GM12865 (cell line): ENCODE results near the gene ECPAS.

Source experiments
- DNase-seq: peaks from one replicate; pipeline ENCODE4 v3.0.0; 2010; ENCODE audit warnings: low read depth
- H3K4me3 ChIP-seq: 2 replicates; pipeline ENCODE4 v1.5.1; 2011; ENCODE audit warnings: mild to moderate bottlenecking, low read depth, low read length, control low read depth
- CTCF ChIP-seq: IDR thresholded peaks from 2 replicates; pipeline ENCODE4 v1.5.1; 2011; ENCODE audit warnings: low read length, control low read depth, low read depth, inconsistent platforms; ENCODE audit not compliant: insufficient read depth; ENCODE audit errors: missing control alignments

The ECPAS gene

GRCh38 chr9:111474385-111474784, 9.8 kb downstream of the ECPAS start:
- H3K4me3 ChIP-seq: no peak overlapping the region
- no peak for TF ChIP-seq CTCF
- DNase-seq: no peak

- no peak overlapping the region for H3K4me3 ChIP-seq
- no peak for TF ChIP-seq CTCF
- no peak for DNase-seq
Observed at GRCh38 chr9:111467778-111468367, 16.3 kb downstream of the ECPAS start.

- DNase-seq: no peak
- TF ChIP-seq CTCF: no peak
- no peak overlapping the region for H3K4me3 ChIP-seq
Observed at GRCh38 chr9:111463048-111463447, 21.1 kb downstream of the ECPAS start.

- no peak for TF ChIP-seq CTCF
- H3K4me3 ChIP-seq: no peak overlapping the region
- no peak for DNase-seq
Observed at GRCh38 chr9:111458139-111459009, 25.8 kb downstream of the ECPAS start.

GRCh38 chr9:111456529-111456928, 27.7 kb downstream of the ECPAS start:
- no peak overlapping the region for H3K4me3 ChIP-seq
- DNase-seq: peak; percentile 24
- TF ChIP-seq CTCF: no peak

GRCh38 chr9:111455638-111456037, 28.5 kb downstream of the ECPAS start:
- H3K4me3 ChIP-seq: no peak overlapping the region
- no peak for DNase-seq
- TF ChIP-seq CTCF: no peak
